ENCODE results near the gene TPD52L2. TPM values are rescaled to one million over a fixed set of nuclear protein-coding genes. Genes with fewer than 3 reads are reported as not detected.
A peak's percentile ranks its signal among the peaks of the same experiment; 100 is the strongest.

Gene TPD52L2
- total RNA-seq = 85.4 TPM

- DNase-seq (ENCODE audit: low spot score) = peak; percentile 99
Observed at GRCh38 chr20:63864978-63865640, at the start of gene TPD52L2. Gene TPD52L2, plus strand, starts transcription at chr20:63865270. Its CDS starts 96 bp downstream, at chr20:63865366.

- no peak for DNase-seq (ENCODE audit: low spot score)
Observed at GRCh38 chr20:63815615-63816253, 49.3 kb upstream of the TPD52L2 start.

GRCh38 chr20:63819224-63819921 lies 45.7 kb upstream of the TPD52L2 start:
- DNase-seq (ENCODE audit: low spot score) = no peak

- no peak for DNase-seq (ENCODE audit: low spot score)
Observed at GRCh38 chr20:63821811-63822210, 43.3 kb upstream of the TPD52L2 start.

GRCh38 chr20:63822276-63822696 lies 42.8 kb upstream of the TPD52L2 start:
- DNase-seq (ENCODE audit: low spot score) = no peak

- no peak for DNase-seq (ENCODE audit: low spot score)
Observed at GRCh38 chr20:63823691-63824311, 41.3 kb upstream of the TPD52L2 start.

GRCh38 chr20:63825331-63826118 lies 39.5 kb upstream of the TPD52L2 start:
- DNase-seq (ENCODE audit: low spot score) = no peak

- DNase-seq (ENCODE audit: low spot score) = no peak
Observed at GRCh38 chr20:63826753-63827152, 38.3 kb upstream of the TPD52L2 start.

- DNase-seq (ENCODE audit: low spot score) = no peak
Observed at GRCh38 chr20:63828124-63828523, 36.9 kb upstream of the TPD52L2 start.

- no peak for DNase-seq (ENCODE audit: low spot score)
Observed at GRCh38 chr20:63828545-63828944, 36.5 kb upstream of the TPD52L2 start.

- no peak for DNase-seq (ENCODE audit: low spot score)
Observed at GRCh38 chr20:63828951-63829350, 36.1 kb upstream of the TPD52L2 start.

- no peak for DNase-seq (ENCODE audit: low spot score)
Observed at GRCh38 chr20:63829603-63829944, 35.5 kb upstream of the TPD52L2 start.

- no peak for DNase-seq (ENCODE audit: low spot score)
Observed at GRCh38 chr20:63829945-63830835, 34.9 kb upstream of the TPD52L2 start.

- no peak for DNase-seq (ENCODE audit: low spot score)
Observed at GRCh38 chr20:63830841-63831588, 34.1 kb upstream of the TPD52L2 start, which contains the start of gene ZBTB46. Gene ZBTB46, minus strand, starts transcription at chr20:63831264. Its CDS starts 40,507 bp downstream, at chr20:63790757.

GRCh38 chr20:63831646-63831992 lies 33.5 kb upstream of the TPD52L2 start:
- DNase-seq (ENCODE audit: low spot score) = no peak

- no peak for DNase-seq (ENCODE audit: low spot score)
Observed at GRCh38 chr20:63831993-63832686, 32.9 kb upstream of the TPD52L2 start.

- no peak for DNase-seq (ENCODE audit: low spot score)
Observed at GRCh38 chr20:63833776-63834490, 31.1 kb upstream of the TPD52L2 start.

- DNase-seq (ENCODE audit: low spot score) = no peak
Observed at GRCh38 chr20:63834491-63834880, 30.6 kb upstream of the TPD52L2 start.

All from ureter (tissue), 1 donor.